Osteocyte (in vitro differentiated cells): ENCODE results near the gene ZNF471. TPM values are rescaled to one million over a fixed set of nuclear protein-coding genes. Genes with fewer than 3 reads are reported as not detected.

Experiments
- DNase-seq: peaks from one replicate; pipeline ENCODE4 v3.0.0; 2021; ENCODE audit warnings: mixed read lengths; ENCODE audit not compliant: unreplicated experiment; ENCODE audit errors: extremely low spot score
- H3K27ac Mint-ChIP-seq: one replicate; pipeline ENCODE4 v1.8.0; 2021; ENCODE audit warnings: mild to moderate bottlenecking, mixed read lengths; ENCODE audit not compliant: unreplicated experiment
- H3K27me3 Mint-ChIP-seq: one replicate; pipeline ENCODE4 v1.8.0; 2021; ENCODE audit warnings: mixed read lengths; ENCODE audit not compliant: unreplicated experiment
- H3K36me3 Mint-ChIP-seq: one replicate; pipeline ENCODE4 v1.8.0; 2021; ENCODE audit warnings: mixed read lengths; ENCODE audit not compliant: unreplicated experiment
- H3K4me1 Mint-ChIP-seq: one replicate; pipeline ENCODE4 v1.8.0; 2021; ENCODE audit warnings: mixed read lengths; ENCODE audit not compliant: unreplicated experiment
- H3K4me3 Mint-ChIP-seq: one replicate; pipeline ENCODE4 v1.8.0; 2021; ENCODE audit warnings: mild to moderate bottlenecking, moderate library complexity, mixed read lengths; ENCODE audit not compliant: unreplicated experiment
- H3K9me3 Mint-ChIP-seq: one replicate; pipeline ENCODE4 v1.8.0; 2021; ENCODE audit warnings: mixed read lengths; ENCODE audit not compliant: unreplicated experiment
- total RNA-seq: library from RNA; stranded (reverse); gene quantifications from 2 replicates; pipeline ENCODE4 v1.2.1, GENCODE V29; 2021
- TF ChIP-seq, protein P1 (sequence below): fragments of 200-600 bp; sonication (generic); IDR thresholded peaks from 2 replicates; pipeline ENCODE4 v1.5.0; 2021; ENCODE audit warnings: antibody characterized with exemption, mild to moderate bottlenecking, moderate library complexity

The ZNF471 gene
- total RNA-seq, 1 donor from 2014 or later, result not detected

GRCh38 chr19:56573914-56574313, 66.3 kb downstream of the ZNF471 start:
- Mint-ChIP-seq H3K27me3 (no peaks in the 10 kb centered on the region), H3K4me3 (no peak overlapping the region), H3K9me3 (peaks cover 55% of the 10 kb centered on the region), H3K36me3 (peaks cover 83% of the 10 kb centered on the region), H3K4me1 (no peaks in the 10 kb centered on the region), H3K27ac (no peak overlapping the region)
- TF ChIP-seq, protein P1, sequence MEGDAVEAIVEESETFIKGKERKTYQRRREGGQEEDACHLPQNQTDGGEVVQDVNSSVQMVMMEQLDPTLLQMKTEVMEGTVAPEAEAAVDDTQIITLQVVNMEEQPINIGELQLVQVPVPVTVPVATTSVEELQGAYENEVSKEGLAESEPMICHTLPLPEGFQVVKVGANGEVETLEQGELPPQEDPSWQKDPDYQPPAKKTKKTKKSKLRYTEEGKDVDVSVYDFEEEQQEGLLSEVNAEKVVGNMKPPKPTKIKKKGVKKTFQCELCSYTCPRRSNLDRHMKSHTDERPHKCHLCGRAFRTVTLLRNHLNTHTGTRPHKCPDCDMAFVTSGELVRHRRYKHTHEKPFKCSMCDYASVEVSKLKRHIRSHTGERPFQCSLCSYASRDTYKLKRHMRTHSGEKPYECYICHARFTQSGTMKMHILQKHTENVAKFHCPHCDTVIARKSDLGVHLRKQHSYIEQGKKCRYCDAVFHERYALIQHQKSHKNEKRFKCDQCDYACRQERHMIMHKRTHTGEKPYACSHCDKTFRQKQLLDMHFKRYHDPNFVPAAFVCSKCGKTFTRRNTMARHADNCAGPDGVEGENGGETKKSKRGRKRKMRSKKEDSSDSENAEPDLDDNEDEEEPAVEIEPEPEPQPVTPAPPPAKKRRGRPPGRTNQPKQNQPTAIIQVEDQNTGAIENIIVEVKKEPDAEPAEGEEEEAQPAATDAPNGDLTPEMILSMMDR, result no peak
- DNase-seq, result no peak

GRCh38 chr19:56577719-56578602, 70.3 kb downstream of the ZNF471 start:
- TF ChIP-seq, protein P1, result no peak
- H3K27me3 Mint-ChIP-seq, result no peaks in the 10 kb centered on the region
- DNase-seq, result no peak
- no peak overlapping the region for H3K4me3 Mint-ChIP-seq
- H3K36me3 Mint-ChIP-seq, result peaks cover 65% of the 10 kb centered on the region
- no peak overlapping the region for H3K27ac Mint-ChIP-seq
- peaks cover 56% of the 10 kb centered on the region for H3K9me3 Mint-ChIP-seq
- no peaks in the 10 kb centered on the region for H3K4me1 Mint-ChIP-seq

Other genes with a start within 250 kb of the ZNF471 start
- gene EDDM13, start 235.1 kb upstream of the ZNF471 start, total RNA-seq, result not detected in 2 replicates
- 8.9 and 11.1 TPM in 2 replicates for gene ZSCAN5A, start 193.0 kb upstream of the ZNF471 start, total RNA-seq
- 3.8 and 6.1 TPM in 2 replicates for gene ZNF582, start 114.3 kb upstream of the ZNF471 start, total RNA-seq
- 9.5 and 10.2 TPM in 2 replicates for gene ZNF583, start 103.5 kb upstream of the ZNF471 start, total RNA-seq
- not detected in 2 replicates for gene ZNF667, start 30.5 kb upstream of the ZNF471 start, total RNA-seq
- gene ZFP28, start 31.1 kb downstream of the ZNF471 start, total RNA-seq, result 7.8 and 11.3 TPM in 2 replicates
- 3.4 and 4.4 TPM in 2 replicates for gene ZNF470, start 59.6 kb downstream of the ZNF471 start, total RNA-seq
- 10.5 and 11.2 TPM in 2 replicates for gene ZNF71, start 87.4 kb downstream of the ZNF471 start, total RNA-seq
- gene SMIM17, start 135.3 kb downstream of the ZNF471 start, total RNA-seq, result 0.32 and 0.57 TPM in 2 replicates
- gene ZNF835, start 163.9 kb downstream of the ZNF471 start, total RNA-seq, result not detected in 2 replicates